ENCODE measurements around the gene NLRC3.

Gene NLRC3

DNA sequence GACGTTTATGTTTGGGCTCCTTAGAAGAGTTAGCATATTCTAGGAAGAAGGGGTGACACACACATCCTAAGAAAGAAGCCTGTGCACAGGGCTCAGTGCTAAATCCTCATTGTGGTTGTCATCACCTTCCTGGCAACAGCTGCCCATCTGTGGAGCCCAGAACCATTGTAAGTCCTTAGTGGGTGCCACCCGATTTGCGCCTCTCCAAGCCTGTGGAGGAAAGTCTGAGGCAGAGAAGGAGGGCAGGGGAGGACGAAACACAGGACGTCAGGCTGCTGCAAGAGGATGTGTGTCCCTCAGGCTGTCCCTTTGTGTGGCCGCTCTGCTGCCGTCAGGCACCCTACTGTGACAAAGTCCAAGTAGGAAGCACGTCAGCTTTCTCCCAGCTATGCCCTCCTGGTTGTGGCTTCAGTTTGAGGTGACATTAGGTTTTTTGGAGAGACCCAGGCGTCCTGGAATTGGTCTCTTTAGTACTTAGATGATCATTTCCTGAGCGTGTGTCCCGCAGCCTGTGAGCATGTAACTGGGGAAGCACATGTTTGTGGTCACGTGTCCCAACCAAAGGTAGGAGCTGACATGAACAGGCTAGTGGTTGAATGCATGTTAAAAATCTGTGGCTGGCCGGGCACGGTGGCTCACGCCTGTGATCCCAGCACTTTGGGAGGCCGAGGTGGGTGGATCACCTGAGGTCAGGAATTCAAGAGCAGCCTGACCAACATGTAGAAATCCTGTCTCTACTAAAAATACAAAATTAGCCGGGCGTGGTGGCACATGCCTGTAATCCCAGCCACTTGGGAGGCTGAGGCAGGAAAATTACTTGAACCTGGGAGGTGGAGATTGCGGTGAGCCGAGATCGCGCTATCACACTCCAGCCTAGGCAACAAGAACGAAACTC, 65.7 kb downstream of the NLRC3 start:
- TF ChIP-seq ZNF274 (IDR thresholded peaks at IDR 0.05; ENCODE audit: low read depth, low read length) = no peak
- no peak overlapping the region for H3K4me3 ChIP-seq (ENCODE audit: low read length)

DNA sequence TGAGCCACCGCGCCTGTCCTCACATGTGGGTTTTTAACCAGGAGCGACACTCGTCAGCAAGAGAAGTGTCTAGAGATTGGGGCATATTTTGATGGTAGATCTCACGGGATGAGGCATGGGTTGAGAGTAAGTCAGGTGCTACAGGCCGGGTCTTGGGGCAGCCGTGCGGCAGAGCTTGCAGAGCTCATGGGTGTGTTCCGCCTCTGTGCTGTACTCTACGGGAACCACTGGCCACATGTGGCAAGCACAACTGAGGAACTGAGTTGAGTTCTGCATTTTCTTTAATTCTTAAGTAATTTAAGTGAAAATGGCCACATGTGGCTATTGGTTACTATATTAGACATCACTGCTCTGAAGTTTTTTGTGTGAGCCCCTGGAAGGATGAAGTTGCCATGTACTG, 66.8 kb downstream of the NLRC3 start:
- no peak overlapping the region for H3K4me3 ChIP-seq (ENCODE audit: low read length)
- no peak for TF ChIP-seq ZNF274 (IDR thresholded peaks at IDR 0.05; ENCODE audit: low read depth, low read length)

DNA sequence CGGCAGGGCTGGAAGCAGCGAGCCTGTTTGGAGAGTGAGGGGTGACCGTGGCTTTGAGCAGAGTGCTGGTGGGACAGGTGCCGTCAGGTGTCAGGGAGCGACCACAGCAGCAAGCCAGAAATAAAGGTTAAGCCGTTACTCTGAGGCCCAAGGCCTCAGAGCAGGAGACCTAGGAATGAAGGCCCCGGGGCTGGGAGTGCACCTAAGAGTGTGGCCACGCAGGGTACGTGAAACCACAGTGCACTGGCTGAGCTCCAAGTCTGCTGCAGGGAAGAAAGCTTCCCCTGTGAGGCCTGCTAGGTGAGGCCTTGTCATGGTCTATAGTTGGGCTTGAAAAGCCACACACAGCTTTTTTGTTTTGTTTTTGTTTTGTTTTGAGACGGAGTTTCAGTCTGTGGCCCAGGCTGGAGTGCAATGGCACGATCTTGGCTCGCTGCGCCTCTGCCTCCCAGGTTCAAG, 67.7 kb downstream of the NLRC3 start:
- no peak overlapping the region for H3K4me3 ChIP-seq (ENCODE audit: low read length)
- no peak for TF ChIP-seq ZNF274 (IDR thresholded peaks at IDR 0.05; ENCODE audit: low read depth, low read length)

DNA sequence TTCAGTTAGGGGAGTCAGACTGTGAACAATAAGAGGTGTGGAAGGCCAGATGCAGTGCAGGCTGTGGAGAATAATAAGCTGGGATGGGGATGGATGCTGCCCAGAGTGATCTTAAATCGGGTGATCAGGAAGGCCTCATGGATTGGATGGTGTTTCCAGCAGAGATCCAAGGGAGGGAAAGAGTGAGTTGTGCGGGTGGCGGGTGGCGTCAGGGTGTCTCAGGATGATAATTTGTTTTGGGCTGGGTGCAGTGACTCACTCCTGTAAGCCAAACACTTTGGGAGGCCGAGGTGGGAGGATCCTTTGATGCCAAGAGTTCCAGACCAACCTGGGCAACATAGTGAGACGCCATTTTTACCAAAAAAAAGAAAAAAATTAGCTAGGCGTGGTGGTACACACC, 68.5 kb downstream of the NLRC3 start:
- H3K4me3 ChIP-seq (ENCODE audit: low read length) = no peak overlapping the region
- no peak for TF ChIP-seq ZNF274 (IDR thresholded peaks at IDR 0.05; ENCODE audit: low read depth, low read length)

DNA sequence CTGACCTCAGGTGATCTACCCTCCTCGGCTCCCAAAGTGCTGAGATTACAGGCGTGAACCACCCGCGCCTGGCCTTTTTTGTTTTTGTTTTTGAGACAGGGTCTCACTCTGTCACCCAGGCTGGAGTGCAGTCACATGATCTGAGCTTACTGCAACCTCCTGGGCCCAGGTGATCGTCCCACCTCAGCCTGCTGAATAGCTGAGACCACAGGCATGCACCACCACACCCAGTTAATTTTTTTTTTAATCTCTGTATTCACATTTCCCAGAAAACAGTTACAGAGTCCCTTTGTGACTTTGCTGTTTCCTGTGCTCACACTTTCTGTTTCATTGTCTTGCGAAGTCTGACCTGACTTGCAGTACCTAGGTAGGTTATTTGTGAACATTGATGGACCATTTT, 73.7 kb downstream of the NLRC3 start:
- no peak for TF ChIP-seq ZNF274 (IDR thresholded peaks at IDR 0.05; ENCODE audit: low read depth, low read length)
- no peak overlapping the region for H3K4me3 ChIP-seq (ENCODE audit: low read length)

DNA sequence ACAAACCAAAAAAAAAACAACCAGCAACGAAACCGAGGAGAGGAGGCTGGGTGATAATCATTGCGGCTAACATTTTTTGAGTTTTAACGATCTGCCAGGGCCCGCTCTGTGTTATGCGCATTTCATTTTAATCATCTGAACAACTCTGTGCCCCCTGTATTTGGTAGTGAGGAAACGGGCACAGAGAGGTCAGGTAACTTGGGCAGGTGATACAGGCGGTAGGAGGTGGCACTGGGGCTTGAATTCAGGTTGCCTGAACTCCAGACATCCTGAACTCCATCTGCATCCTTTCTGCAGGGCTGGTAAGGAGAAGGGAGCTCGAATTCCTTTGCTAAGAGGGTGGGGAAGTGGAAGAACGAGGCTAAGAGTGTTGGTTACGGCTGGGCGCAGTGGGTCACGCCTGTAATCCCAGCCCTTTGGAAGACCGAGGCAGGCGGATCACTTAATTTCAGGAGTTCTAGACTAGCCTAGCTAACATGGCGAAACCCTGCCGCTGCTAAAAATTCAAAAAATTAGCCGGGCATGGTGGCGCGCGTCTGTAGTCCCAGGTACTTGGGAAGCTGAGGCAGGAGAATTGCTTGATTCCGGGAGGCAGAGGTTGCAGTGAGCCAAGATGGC, 75.3 kb downstream of the NLRC3 start:
- H3K4me3 ChIP-seq (ENCODE audit: low read length) = peak overlapping the region; percentile 75; the same call in 1 of the 2 replicates
- no peak for TF ChIP-seq ZNF274 (IDR thresholded peaks at IDR 0.05; ENCODE audit: low read depth, low read length)

DNA sequence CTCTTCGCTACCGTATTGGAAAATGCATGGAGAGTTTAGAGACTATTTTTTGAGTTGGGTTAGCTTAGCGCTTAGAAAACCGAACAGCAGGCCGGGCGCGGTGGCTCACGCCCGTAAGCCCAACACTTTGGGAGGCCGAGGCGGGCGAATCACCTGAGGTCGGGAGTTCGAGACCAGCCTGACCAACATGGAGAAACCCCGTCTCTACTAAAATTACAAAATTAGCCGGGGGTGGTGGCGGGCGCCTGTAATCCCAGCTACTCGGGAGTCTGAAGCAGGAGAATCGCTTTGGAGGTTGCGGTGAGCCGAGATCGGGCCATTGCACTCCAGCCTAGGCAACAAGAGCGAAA, 75.8 kb downstream of the NLRC3 start:
- peak overlapping the region; percentile 75 for H3K4me3 ChIP-seq (ENCODE audit: low read length)

DNA sequence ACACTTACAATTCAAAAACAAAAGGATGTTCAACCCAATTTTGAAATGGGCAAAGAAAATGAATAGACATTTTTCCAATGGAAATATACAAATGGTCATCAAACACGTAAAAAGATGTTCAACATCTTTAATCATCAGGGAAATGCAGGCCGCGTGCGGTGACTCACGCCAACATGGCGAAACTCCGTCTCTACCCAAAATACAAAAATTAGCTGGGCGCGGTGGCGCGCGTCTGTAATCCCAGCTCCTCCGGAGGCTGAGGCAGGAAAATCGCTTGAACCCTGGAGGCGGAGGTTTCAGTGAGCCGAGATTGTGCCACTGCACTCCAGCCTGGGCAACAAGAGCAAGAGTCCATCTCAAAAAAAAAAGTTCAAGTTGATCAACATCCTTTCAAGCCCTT, 78.2 kb downstream of the NLRC3 start:
- TF ChIP-seq ZNF274 (IDR thresholded peaks at IDR 0.05; ENCODE audit: low read depth, low read length) = no peak
- H3K4me3 ChIP-seq (ENCODE audit: low read length) = no peak overlapping the region

DNA sequence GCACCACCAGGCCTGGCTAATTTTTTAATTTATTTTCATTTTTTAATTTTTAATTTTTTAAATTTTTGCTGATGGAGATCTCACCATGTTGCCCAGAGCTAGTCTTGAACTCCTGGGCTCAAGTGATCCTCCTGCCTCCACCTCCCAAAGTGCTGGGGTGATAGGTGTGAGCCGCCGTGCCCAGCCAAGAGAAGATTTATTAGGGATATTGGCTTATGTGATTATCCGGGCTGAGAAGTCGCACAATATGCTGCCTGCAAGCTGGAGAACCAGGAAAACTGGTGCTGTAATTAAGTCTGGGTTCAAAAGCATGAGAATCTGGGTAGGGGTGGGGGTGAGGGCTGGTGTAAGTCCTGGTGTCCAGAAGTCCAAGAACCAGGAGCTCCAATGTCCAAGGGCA, 79.4 kb downstream of the NLRC3 start:
- H3K4me3 ChIP-seq (ENCODE audit: low read length) = no peak overlapping the region
- no peak for TF ChIP-seq ZNF274 (IDR thresholded peaks at IDR 0.05; ENCODE audit: low read depth, low read length)

DNA sequence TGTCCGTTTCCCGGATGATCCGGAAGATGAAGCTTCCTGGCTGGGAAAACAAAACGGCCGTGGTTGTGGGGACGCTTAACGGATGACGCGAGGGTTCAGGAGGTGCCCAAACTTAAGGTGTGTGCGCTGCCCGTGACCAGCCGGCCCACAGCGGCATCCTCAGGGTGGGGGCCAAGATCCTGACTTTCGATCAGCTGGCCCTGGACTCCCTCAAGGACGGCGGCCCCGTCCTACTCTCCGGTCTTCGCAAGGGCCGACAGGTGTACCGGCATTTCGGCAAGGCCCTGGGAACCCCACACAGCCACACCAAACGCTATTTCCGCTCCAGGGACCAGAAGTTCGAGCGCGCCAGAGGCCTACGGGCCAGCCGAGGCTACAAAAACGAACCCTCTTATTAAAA, 80.8 kb downstream of the NLRC3 start:
- no peak overlapping the region for H3K4me3 ChIP-seq (ENCODE audit: low read length)
- TF ChIP-seq ZNF274 (IDR thresholded peaks at IDR 0.05; ENCODE audit: low read depth, low read length) = no peak

DNA sequence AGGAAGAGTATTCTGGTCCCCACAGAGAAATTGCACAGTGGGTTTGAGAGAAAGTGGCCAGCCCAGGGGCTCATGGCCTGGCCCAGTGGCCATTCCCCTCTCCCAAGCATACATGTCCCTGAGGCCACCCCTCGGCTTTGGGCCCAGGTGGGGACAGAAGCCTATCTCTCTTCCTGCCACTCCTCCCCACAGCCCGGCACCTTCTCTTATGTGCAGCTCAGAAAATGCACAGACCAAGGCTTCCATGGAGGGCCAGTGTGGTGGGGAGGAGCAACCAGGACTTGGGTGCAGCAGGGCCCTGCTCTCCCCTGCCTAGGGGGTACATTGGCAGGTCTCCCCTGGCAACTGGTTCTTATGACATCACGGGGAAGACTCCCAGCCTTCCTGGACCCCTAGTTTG, 82.0 kb downstream of the NLRC3 start, which contains the start of gene C16orf90:
Gene C16orf90 (minus strand): TSS at position 314 of the 400 bp plus-strand sequence. CDS start 68 bp downstream, at position 246.
- no peak within 1 kb of the TSS for H3K4me3 ChIP-seq (ENCODE audit: low read length)
- TF ChIP-seq ZNF274 (IDR thresholded peaks at IDR 0.05; ENCODE audit: low read depth, low read length) = no peak

DNA sequence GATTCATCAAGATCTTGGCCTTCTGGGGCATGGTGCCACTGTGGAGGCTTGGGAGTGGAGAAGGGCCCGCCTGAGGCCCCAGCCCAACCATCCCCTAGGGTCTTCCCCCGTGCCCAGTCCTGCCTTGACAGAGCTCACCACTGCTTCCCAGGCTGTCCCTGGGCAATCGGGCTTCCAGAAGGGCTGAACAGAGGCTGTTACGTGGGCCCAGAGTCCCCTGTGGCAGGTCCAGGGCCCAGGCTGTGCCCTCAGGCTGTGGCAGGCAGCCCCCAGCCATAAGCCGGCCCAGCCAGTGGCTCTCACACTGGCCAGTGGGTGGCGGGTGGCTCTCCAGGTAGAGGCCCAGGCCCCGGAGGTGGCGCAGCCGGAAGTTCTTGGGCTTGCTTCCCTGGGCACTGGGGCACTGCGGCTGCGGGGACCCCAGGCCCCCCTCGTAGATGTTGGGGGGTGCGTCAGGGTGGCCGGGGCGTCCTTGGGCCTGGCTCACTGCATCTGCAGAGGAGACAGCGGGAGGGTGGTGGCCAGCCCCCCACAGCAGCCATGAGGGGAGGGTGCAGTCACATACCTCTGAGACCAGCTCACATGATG, 82.7 kb downstream of the NLRC3 start:
- H3K4me3 ChIP-seq (ENCODE audit: low read length) = no peak overlapping the region
- no peak for TF ChIP-seq ZNF274 (IDR thresholded peaks at IDR 0.05; ENCODE audit: low read depth, low read length)

DNA sequence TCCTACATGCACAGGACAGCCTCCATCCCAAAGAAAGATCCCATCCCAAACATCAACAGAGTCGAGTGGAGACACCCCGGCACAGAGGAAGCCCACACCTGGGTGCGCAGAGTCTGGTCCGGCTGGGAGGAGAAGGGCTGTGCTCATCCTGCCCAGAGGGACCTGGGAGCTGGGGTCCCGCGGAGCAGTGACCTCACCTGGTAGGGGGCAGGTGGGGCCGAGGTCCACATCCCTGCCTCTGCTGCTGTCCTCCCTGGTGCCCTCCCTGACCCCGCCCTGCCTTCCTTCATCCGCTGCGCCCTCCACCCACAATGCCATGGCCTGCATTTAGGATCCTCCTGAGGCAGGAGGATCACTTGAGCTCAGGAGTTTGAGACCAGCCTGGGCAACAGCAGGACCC, 84.8 kb downstream of the NLRC3 start:
- no peak for TF ChIP-seq ZNF274 (IDR thresholded peaks at IDR 0.05; ENCODE audit: low read depth, low read length)
- no peak overlapping the region for H3K4me3 ChIP-seq (ENCODE audit: low read length)

DNA sequence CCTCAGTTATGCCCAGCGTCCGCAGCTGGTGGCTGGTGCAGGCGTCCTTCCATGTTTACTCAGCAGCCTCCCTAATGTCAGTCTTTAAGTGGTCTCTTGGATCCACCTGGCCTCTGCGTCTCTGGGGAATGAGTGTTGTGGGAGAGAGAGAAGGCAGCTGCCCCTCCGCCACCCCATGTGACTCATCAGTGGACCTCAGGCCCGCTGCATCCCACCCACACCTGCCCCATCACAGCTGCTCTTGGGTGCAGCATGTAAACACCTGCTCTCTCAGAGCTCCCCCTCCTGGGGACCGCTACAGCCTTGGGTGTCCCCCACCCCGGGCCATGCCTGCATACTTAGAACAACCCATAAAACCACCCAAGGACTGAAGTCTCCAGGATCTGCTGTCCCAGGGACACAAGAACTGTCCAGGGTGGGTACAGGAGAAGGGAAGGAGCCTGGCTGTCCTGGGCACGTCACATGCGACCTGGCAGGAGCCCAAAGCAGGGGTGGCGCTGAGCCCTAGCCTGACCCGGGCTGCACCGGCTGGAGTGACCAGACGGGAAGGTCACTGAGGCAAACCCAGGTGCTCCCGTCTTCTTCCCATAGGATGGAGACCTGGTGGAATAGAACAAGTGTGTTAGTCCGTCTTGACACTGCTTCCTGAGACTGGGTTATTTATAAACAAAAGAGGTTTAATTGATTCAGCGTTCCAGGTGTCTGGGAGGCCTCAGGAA, 86.1 kb downstream of the NLRC3 start:
- no peak overlapping the region for H3K4me3 ChIP-seq (ENCODE audit: low read length)
- no peak for TF ChIP-seq ZNF274 (IDR thresholded peaks at IDR 0.05; ENCODE audit: low read depth, low read length)

Data from GM08714 (cell line).